Stimulated activated CD4-positive, alpha-beta T cell treated with anti-CD3 and anti-CD28 coated beads, Interleukin-4, amount 100 ng/mL, for 4 hours (primary cell): ENCODE results near the gene ZNF775.
A peak's percentile ranks its signal among the peaks of the same experiment; 100 is the strongest.

Experiments used
- DNase-seq, 2 experiments: peaks; one replicate each; pipeline ENCODE4 v3.0.0-alpha.2; 2020

The ZNF775 gene

GRCh38 chr7:150351587-150352194 lies 27.4 kb upstream of the ZNF775 start:
- no peak for DNase-seq

GRCh38 chr7:150355666-150356059 lies 23.5 kb upstream of the ZNF775 start:
- no peak for DNase-seq

DNA sequence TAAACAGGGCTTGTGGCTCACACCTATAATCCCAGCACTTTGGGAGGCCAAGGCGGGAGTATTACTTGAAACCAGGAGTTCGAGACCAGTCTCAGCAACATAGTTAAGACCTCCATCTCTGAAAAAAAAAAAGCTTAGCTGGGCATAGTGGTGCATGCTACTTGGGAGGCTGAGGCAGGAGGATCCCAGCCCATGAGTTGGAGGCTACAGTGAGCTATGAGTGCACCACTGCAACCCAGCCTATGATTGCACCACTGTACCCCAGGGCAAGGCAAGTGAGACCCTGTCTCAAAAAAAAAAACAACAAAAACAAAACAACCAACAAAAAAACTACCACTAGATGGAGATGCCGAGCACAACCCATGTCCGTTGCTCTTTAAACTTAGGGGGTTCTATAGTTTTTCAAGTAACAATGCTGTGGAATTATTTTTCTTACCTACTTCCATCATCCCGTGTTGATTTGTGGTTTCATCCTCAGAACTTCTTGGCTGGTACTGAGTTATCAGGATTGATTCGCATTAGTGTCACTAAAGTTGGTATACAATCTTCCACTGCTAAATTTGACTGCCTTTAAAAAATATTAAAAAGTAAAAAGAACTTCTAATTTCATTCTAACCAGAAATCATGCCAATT lies 22.7 kb upstream of the ZNF775 start:
- no peak for DNase-seq

- DNase-seq: peak; percentile 49 to 73
Measured at GRCh38 chr7:150357270-150357669, 21.9 kb upstream of the ZNF775 start.

GRCh38 chr7:150357771-150358427 lies 21.2 kb upstream of the ZNF775 start:
- DNase-seq: no peak

DNA sequence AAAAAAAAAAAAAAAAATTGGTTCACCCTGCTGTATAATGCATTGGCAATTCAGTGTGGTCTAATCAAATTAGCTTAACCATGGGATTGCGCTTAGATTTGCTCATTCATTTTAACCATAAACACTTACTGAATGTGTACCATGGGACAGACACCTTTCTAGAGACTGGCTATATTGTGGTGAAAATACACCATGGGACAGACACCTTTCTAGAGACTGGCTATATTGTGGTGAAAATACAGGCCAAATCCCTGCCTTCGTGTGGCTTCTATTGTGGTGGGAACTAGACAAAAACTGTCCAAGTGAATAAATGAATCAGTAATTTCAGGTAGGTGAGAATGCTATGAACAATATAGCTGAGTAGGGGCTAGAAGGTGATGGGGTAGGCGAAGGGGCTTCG lies 20.7 kb upstream of the ZNF775 start:
- no peak for DNase-seq

GRCh38 chr7:150358988-150359621 lies 20.0 kb upstream of the ZNF775 start:
- DNase-seq: no peak

DNA sequence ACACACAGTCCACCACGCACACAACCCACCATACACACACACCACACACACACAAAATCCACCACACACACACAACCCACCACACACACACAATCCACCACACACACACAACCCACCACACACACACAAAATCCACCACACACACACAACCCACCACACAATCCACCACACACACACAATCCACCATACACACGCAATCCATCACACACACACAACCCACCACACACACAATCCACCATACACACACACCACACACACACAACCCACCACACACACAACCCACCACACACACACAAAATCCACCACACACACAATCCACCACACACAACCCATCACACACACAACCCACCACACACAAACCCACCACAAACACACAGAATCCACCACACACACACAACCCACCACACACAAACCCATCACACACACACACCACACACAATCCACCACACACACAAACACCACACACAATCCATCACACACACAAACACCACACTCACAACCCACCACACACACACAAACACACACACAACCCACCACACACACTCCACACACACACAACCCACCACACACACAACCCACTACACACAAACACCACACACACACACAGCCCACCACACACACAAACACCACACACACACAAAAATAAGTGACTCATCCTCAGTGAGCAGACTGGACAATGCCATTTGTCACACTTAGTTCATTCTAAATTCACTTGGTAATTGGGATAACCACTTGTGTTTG lies 19.3 kb upstream of the ZNF775 start:
- no peak for DNase-seq

DNA sequence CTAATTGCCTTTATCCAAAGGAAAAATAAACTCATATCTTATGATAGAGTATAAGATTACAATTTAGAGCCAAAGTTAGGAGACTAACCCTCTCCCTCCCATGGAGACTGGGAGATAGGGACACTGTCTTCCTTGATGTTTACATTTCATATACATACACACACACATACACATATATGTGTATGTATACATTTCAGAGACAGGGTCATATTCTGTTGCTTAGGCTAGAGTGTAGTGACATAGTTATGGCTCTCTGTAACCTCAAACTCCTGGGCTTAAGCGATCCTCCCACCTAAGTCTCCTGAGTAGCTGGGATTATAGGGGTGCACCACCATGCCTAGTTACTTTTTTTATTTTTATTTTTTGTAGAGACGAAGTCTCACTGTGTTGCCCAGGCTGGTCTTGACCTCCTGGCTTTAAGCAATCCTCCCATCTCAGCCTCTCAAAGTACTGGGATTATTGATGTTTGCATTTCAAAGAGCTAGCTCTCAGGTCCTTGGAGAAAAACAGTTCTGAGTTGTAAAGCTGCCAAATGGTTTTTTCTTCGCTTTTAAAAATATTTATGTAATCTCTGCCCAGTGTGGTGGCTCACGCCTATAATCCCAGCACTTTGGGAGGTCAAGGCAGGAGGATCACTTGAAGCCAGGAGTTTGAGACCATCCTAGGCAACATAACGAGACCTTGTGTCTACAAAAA lies 18.6 kb upstream of the ZNF775 start:
- no peak for DNase-seq

- no peak for DNase-seq
Measured at GRCh38 chr7:150361402-150361801, 17.7 kb upstream of the ZNF775 start.

GRCh38 chr7:150361807-150362621 lies 17.1 kb upstream of the ZNF775 start:
- no peak for DNase-seq

GRCh38 chr7:150363370-150363769 lies 15.8 kb upstream of the ZNF775 start:
- no peak for DNase-seq

DNA sequence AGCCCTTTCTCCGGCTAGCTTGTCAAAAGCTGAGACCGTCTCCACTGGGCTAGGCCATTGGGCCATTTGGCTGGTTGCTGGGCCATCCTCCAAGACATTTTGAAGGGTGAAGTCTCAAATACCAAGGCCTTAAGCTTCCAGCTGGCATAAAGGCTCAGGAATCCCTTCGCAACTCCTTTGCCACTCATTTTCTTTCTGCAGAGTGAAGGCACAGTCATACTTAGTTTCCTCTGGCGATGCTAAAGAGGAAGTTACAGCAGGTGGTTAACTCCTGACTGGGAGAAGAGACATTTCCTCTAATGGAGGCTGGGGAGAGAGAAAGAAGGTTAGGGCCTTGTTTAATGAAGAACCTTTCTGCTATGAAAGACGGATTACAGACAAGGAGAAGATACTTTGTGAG lies 15.3 kb upstream of the ZNF775 start:
- no peak for DNase-seq

DNA sequence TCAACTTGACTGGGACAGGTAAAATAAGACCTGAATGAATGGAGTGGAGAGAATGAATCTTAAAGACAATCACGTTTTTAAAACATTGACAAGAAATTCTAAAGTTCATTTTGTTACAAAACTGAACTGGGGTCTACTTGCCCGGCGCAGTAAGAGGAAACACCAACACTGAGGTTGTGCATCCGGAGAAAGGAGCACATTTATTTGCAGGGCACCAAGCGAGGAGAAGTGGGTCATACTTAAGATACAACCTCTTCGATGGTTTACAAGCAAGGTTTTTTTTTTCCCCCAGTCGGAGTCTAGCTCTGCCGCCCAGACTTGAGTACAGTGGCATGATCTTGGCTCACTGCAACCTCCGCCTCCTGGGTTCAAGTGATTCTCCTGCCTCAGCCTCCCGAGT lies 13.9 kb upstream of the ZNF775 start:
- no peak for DNase-seq

- DNase-seq: no peak
Measured at GRCh38 chr7:150365673-150366398, 13.3 kb upstream of the ZNF775 start.

GRCh38 chr7:150367677-150368095 lies 11.4 kb upstream of the ZNF775 start:
- no peak for DNase-seq

- DNase-seq: peak; percentile 77 to 82
Measured at GRCh38 chr7:150368096-150368883, 10.8 kb upstream of the ZNF775 start, which contains the start of gene REPIN1. Gene REPIN1 (plus strand): TSS chr7:150368822. CDS start chr7:150369712, 890 bp downstream.

DNA sequence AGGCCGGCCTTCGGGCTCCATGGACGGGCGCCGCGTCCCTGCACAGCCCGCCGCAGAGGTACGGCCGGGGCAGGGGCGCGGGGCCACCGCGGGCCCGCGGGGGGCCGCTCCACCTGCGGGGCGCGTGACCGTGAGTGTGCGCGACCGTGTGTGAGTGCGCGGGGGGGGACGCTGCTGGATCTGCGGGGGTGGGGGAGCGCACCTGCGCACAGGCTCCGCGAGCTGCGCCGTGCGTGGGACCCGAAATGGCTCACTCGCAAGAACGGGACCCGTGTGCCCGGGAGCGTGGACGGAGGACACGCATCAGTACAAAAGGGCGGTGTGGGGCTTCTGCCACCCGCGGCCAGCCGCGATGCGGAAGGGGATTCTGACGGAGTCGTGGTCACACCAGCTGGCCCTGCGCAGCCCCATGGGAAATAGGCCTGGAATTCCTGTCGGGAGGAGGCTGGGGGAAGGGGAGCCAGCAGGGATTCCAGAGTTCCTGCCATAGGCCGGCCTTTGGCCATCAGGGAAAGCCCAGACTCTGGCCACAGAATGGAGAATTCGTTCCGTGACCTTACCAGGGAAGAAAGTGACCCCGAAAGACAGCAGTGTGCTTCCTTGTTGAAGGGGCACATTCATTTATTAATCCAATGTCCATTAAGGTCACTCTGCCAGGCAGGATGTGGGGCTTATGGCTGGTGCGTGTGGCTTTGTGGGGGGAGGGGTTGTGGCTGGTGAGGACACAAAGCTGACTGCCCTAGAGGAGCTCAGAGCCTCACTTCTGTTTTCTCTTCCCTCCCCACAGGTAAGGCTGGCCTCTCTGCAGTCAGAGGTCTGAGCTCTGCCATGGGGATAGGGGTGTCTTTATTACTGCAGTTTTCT lies 10.0 kb upstream of the ZNF775 start:
- DNase-seq: peak; percentile 65 to 80
